SU-DHL-6 (cell line): ENCODE data around the gene RXFP2.
A peak's percentile ranks its signal among the peaks of the same experiment; 100 is the strongest.

Experiments
- H2AFZ ChIP-seq: fragments of 200-600 bp; sonication (generic); 2 replicates; pipeline ENCODE4 v1.6.1; 2014; ENCODE audit warnings: low read depth, mild to moderate bottlenecking, moderate library complexity, mixed read lengths, antibody characterized with exemption, low read length; ENCODE audit not compliant: severe bottlenecking
- H3F3A ChIP-seq: fragments of 200-600 bp; shearing (Covaris generic); 2 replicates; pipeline ENCODE4 v1.6.0; 2016; ENCODE audit warnings: antibody characterized with exemption, mild to moderate bottlenecking; ENCODE audit not compliant: insufficient read depth
- H3K27ac ChIP-seq: fragments of 200-600 bp; sonication (generic); 2 replicates; pipeline ENCODE4 v1.5.1; 2016; ENCODE audit warnings: low read depth, mild to moderate bottlenecking, low read length, moderate library complexity, mixed read lengths
- H3K27me3 ChIP-seq: fragments of 200-600 bp; sonication (generic), shearing (Covaris generic); 2 replicates; pipeline ENCODE4 v1.6.0; 2014; ENCODE audit warnings: mild to moderate bottlenecking, low read length
- H3K36me3 ChIP-seq: fragments of 200-600 bp; sonication (generic); 2 replicates; pipeline ENCODE4 v1.6.1; 2014; ENCODE audit warnings: mild to moderate bottlenecking, low read length, mixed read lengths
- H3K4me2 ChIP-seq: fragments of 300-600, 200-600 bp; shearing (Covaris generic), sonication (generic); 2 replicates; pipeline ENCODE4 v1.6.0; 2014; ENCODE audit warnings: low read length, low read depth, mild to moderate bottlenecking; ENCODE audit not compliant: poor library complexity, severe bottlenecking
- H3K4me3 ChIP-seq: fragments of 200-600 bp; sonication (generic); 2 replicates; pipeline ENCODE4 v1.5.1; 2014; ENCODE audit warnings: antibody characterized with exemption, low read length, mild to moderate bottlenecking, mixed read lengths; ENCODE audit not compliant: insufficient read depth, poor library complexity, severe bottlenecking
- H3K79me2 ChIP-seq: fragments of 200-600 bp; sonication (generic); 2 replicates; pipeline ENCODE4 v1.6.1; 2014; ENCODE audit warnings: mild to moderate bottlenecking, low read length, moderate library complexity; ENCODE audit not compliant: insufficient read depth
- H3K9ac ChIP-seq: fragments of 200-600 bp; sonication (generic); 2 replicates; pipeline ENCODE4 v1.7.0; 2014; ENCODE audit warnings: mild to moderate bottlenecking, low read length
- H3K9me2 ChIP-seq: fragments of 200-600 bp; sonication (generic); replicated peaks from 2 replicates; pipeline ENCODE4 v1.6.1; 2014; ENCODE audit warnings: low read length; ENCODE audit not compliant: insufficient read depth
- H3K9me3 ChIP-seq: fragments of 200-600 bp; sonication (generic); 2 replicates; pipeline ENCODE4 v1.6.1; 2014; ENCODE audit warnings: low read length, mixed read lengths; ENCODE audit not compliant: insufficient read depth
- H4K20me1 ChIP-seq: fragments of 200-600 bp; sonication (generic); 2 replicates; pipeline ENCODE4 v1.6.1; 2014; ENCODE audit warnings: low read depth, mild to moderate bottlenecking, antibody characterized with exemption, low read length, moderate library complexity, mixed read lengths
- CTCF ChIP-seq: fragments of 200-600 bp; sonication (generic); IDR thresholded peaks from one replicate; pipeline ENCODE4 v1.5.1; 2017; ENCODE audit warnings: antibody characterized with exemption, mild to moderate bottlenecking, low read length, moderate library complexity; ENCODE audit not compliant: insufficient read depth, poor library complexity, severe bottlenecking
- EZH2phosphoT487 ChIP-seq: fragments of 200-600 bp; sonication (generic), shearing (Covaris generic); conservative IDR thresholded peaks from 2 replicates; pipeline ENCODE4 v1.6.1; 2018; ENCODE audit warnings: mild to moderate bottlenecking, antibody characterized with exemption, low read length, moderate library complexity, mixed read lengths

Gene RXFP2

DNA sequence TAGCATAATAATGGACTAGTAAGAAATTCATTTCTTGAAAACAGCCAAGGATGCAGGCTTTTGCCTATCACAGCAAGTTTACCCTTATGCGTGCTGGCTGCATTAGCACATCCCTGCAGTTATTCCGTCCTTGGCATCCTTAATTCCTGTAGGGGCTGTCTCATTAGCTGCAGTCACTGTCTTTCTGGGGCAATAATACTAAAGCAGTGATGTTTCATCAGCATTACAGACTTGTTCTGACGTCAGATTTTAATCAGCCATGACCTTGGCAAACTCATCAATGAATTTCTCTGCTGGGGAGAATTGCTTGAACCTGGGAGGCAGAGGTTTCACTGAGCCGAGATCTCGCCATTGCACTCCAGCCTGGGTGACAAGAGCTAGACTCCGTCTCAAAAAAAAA lies 103.7 kb downstream of the RXFP2 start:
- no peaks in the 10 kb centered on the region for H3F3A ChIP-seq
- no peaks in the 10 kb centered on the region for H4K20me1 ChIP-seq
- H2AFZ ChIP-seq = no peak overlapping the region
- H3K9me3 ChIP-seq = no peaks in the 10 kb centered on the region
- no peak overlapping the region for H3K4me3 ChIP-seq
- no peak overlapping the region for H3K27ac ChIP-seq
- H3K79me2 ChIP-seq = no peaks in the 10 kb centered on the region
- no peaks in the 10 kb centered on the region for H3K9me2 ChIP-seq
- no peak overlapping the region for H3K9ac ChIP-seq
- no peaks in the 10 kb centered on the region for H3K27me3 ChIP-seq
- no peaks in the 10 kb centered on the region for H3K36me3 ChIP-seq
- no peak for TF ChIP-seq EZH2phosphoT487
- no peak for TF ChIP-seq CTCF
- no peak overlapping the region for H3K4me2 ChIP-seq

GRCh38 chr13:31846182-31846938 lies 107.0 kb downstream of the RXFP2 start:
- Histone ChIP-seq H3K79me2 (no peaks in the 10 kb centered on the region), H3K4me3 (peak overlapping the region; percentile 46), H4K20me1 (no peaks in the 10 kb centered on the region), H3K27ac (no peak overlapping the region), H3K9me3 (no peaks in the 10 kb centered on the region), H3K27me3 (no peaks in the 10 kb centered on the region), H3K9ac (peak overlapping the region; percentile 32), H3K36me3 (no peaks in the 10 kb centered on the region), H3F3A (no peaks in the 10 kb centered on the region), H2AFZ (peak overlapping the region; percentile 59), H3K9me2 (no peaks in the 10 kb centered on the region), H3K4me2 (peak overlapping the region; percentile 54)
- TF ChIP-seq CTCF (no peak), EZH2phosphoT487 (no peak)

- H2AFZ ChIP-seq = peak overlapping the region; percentile 75
- H3K4me2 ChIP-seq = peak overlapping the region; percentile 54
- no peaks in the 10 kb centered on the region for H3F3A ChIP-seq
- no peaks in the 10 kb centered on the region for H4K20me1 ChIP-seq
- no peaks in the 10 kb centered on the region for H3K36me3 ChIP-seq
- no peaks in the 10 kb centered on the region for H3K79me2 ChIP-seq
- no peaks in the 10 kb centered on the region for H3K9me2 ChIP-seq
- TF ChIP-seq EZH2phosphoT487 (no peak), CTCF (no peak)
- H3K27me3 ChIP-seq = no peaks in the 10 kb centered on the region
- H3K27ac ChIP-seq = no peak overlapping the region
- peak overlapping the region; percentile 32 for H3K9ac ChIP-seq
- H3K9me3 ChIP-seq = no peaks in the 10 kb centered on the region
- peak overlapping the region; percentile 46 for H3K4me3 ChIP-seq
These were observed 107.8 kb downstream of the RXFP2 start for GRCh38 chr13:31846961-31847752.
